Stimulated activated naive CD4-positive, alpha-beta T cell treated with Interleukin-2 at 50 U/mL for 16 hours (primary cell): ENCODE measurements around the gene GFPT2.

ENCODE experiments used
- DNase-seq: peaks from one replicate; lab custom pipeline; 2025; lab: John Stamatoyannopoulos, UW

GFPT2 gene

DNA sequence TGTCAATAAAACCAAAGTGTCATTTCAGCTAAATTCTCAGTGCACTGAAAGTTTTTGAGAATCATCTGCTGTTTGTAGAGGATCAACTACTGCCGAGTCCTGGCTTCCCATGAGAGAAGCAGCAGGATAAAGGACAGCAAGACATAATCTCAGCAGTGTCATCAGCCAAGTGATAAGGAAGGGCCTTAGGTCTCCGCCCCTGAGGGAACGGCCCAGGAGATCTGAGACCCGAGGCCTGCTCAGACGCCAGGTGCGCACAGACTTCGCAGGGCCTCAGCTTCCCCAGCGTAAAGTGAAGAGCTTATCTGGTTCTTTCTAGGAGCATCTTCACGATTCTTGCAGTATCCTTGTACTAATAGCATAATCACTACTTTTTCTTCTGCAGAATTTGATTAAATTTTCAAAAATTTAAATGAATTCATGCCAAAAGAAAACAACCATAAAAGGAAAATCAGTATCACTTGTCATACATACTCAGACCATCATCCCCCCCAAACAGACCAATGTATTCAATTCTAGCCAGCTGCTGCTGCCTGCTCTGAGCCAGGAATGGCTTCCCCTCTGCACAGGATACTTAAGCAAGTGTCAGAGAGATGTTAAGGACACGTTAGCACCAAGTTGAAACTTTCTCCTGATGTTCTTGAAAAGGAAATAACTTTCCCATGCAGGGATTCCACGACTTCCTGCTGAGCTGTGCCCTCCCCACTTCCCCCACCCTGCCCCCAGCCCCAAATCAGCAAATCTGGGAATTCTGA, 2.2 kb downstream of the GFPT2 start:
- DNase-seq: no peak

GRCh38 chr5:180350296-180350695, 2.8 kb downstream of the GFPT2 start:
- no peak for DNase-seq

GRCh38 chr5:180349391-180349790, 3.7 kb downstream of the GFPT2 start:
- DNase-seq: no peak

DNA sequence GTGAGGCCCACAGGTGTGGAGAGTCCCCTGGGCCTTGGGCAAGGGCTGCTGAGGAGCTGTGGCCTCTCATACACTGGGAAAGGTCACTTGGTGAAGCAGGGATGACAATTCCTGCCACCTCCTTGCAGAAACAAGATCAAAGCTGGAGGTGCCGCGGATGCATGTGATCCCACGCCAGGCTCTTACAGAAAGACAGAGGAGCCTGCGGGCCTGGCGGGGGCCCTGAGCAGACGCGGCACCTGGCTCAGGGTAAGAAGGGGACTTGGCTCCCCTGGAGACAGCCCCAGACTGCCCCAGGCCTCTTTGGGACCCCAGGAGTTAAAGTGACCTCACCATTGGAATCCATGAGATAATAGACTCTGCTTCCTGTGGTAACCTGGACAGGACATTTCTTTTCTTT, 4.8 kb downstream of the GFPT2 start:
- DNase-seq: no peak

- no peak for DNase-seq
Measured at GRCh38 chr5:180347702-180348101, 5.4 kb downstream of the GFPT2 start.

- no peak for DNase-seq
Measured at GRCh38 chr5:180346358-180346757, 6.8 kb downstream of the GFPT2 start.

GRCh38 chr5:180345781-180346180, 7.4 kb downstream of the GFPT2 start:
- DNase-seq: no peak

GRCh38 chr5:180345186-180345585, 8.0 kb downstream of the GFPT2 start:
- DNase-seq: no peak

GRCh38 chr5:180344696-180344999, 8.5 kb downstream of the GFPT2 start:
- no peak for DNase-seq

- DNase-seq: no peak
Measured at GRCh38 chr5:180343831-180344695, 9.1 kb downstream of the GFPT2 start.

DNA sequence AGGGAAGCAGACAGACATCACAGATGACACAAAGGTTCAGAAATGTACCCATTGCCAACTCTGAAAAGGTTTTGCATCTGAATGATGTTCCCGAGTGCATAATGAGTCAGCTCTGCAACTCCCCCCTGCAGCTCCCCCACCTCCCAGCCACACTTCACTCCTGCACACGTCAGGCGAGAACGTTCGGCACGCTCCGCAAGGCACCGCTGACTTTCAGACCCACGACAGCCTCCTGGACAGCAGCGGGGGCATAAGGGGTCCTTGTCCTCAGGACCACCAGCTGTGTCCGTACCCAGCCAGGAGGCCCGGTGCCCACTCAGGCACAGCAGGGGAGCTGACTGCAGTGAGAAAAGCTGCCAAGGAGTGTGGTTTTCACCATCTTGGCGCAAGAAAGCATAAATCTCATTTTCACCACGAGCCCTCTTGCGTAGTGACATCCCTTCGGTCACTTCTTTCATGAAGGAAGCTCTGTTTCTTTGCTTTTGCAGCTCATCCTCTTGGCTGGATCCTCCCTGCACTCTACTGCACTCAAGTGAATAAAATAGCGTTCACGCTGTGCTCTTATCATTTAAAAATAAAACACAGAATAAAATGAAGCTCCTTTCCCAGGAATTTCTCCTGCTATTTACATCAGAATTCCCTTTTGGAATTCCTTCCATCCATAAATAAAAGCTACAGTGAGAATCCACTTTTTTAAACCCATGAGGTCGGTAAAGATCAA, 9.9 kb downstream of the GFPT2 start:
- no peak for DNase-seq

DNA sequence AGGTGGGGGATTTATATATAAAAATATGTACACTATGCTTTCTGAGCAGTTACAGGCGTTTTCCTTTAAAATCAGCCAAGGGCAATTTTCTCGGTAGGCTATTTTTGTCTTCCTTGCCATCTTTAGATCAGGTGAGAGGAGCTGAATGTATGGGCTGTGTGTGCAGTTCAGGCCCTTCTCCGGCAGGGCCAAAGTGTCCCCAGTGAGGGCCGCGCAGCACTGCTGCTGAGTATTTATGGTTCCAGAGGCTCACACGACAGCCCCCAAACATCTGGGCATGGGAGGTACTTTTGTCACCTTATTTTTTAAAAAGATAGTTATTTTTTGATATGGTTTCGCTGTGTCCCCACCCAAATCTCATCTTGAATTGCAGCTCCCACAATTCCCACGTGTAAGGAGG, 11.5 kb downstream of the GFPT2 start:
- DNase-seq: no peak

DNA sequence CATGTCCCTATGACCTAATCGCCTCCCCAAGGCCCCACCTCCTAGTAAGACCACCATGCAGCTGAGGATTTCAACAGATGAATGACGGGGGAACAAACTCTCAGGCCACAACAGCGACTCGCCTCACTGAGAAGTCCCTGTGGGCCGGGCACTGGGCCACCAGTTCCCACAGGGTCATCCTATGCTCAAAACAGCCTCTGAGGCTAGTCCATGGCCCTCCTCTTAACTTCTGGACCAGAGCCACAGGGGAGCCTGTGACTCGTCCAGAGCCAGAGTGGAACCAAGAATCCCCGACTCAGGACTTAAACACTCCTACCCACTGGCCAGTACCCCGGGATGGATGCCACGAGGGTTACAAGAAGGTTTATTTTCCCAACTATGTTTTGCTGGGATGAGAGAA, 12.3 kb downstream of the GFPT2 start:
- no peak for DNase-seq

DNA sequence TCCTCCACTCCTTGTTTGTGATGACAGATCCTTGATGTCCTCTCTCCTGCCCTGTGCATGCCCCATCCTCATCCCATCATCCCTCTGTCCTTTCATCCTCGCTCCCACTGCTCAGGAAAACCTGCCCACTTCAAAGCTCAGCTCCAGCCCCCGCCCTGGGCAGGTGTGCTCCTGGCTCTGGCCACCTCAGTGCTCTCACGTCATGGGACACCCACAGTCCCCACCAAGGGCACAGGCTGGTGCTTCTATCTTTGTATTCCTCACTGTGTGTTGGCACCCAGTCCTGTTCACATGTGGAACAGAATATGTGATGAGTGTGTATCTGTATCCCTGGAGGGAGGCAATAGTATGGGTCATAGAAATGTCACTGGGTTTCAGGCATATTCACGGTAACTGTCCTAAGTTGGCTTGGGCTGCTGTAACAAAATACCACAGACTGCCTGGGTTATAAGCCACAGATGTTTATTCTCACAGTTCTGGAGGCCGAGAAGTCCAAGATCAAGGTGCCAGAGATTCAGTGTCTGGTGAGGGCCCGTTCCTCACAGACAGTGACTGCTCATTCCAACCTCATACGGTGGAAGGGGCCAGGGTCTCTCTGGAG, 13.5 kb downstream of the GFPT2 start:
- no peak for DNase-seq

DNA sequence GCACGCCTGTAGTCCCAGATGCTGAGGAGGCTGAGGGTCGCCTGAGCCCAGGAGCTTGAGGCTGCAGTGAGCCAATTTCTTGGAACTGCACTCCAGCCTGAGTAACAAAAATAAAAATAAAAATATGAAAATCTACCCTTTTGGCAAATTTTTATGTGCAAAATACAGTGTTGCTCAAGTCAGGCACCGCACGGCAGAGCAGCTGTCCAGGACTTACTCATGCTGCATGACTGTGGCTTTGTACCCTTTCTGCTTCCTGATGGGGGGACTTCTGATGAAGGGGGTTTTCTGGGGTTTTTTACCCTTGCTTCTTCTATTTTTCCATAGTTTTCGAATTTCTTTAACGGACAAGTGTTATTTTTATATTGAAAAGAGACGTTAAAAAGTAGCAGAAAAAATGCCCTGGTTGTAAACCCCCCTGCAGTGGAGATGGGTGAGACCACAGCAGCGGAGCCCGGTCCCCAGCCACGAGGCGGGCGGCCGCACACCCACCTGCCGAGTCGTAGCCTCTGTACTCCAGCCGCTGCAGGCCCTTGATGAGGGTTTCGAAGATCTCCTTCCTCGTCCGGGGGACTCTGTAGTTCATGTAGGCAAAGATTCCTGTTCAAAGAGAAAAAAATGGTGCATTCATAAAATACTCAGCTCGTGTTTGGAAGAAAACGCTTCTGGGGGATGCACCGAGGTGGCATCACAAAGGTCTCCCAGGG, 15.0 kb downstream of the GFPT2 start:
- DNase-seq: no peak

GRCh38 chr5:180336234-180337020, 16.7 kb downstream of the GFPT2 start:
- no peak for DNase-seq

DNA sequence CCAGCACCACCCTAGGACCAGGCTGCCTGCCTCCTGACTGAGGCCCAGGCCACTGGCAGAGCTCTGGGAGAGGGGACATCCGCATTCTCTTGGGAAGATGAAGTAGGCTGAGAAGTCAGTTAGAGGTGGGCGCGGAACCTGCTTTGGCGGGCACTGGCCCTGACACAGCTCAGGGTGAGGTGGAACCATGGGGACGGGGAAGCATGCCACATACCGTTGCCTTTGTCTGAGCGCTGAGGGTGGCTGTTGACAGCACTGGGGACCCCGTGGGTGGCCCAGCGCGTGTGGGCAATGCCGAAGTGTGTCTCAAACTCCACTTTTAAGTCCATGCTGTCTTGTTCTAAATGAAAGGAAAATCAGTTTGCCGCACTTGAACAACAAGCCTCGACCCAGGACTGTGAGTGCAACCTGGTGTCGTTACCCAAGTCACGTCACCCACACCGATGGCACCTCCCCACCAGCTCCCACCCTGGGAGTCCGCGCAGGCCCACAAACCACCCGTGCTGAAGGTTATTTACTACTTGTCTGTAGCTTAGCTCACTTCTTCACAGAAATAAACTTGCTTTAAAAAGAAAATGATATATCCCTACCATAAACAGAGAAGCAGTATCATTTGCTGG, 17.4 kb downstream of the GFPT2 start:
- no peak for DNase-seq

GRCh38 chr5:180334751-180335613, 18.2 kb downstream of the GFPT2 start:
- DNase-seq: no peak

- no peak for DNase-seq
Measured at GRCh38 chr5:180334176-180334575, 19.0 kb downstream of the GFPT2 start.

- no peak for DNase-seq
Measured at GRCh38 chr5:180333661-180334060, 19.5 kb downstream of the GFPT2 start.
